ENCODE measurements around the gene LCE2A.
"Not testable (repeated sequence)": the region's sequence is repeated elsewhere in the genome, so short reads cannot be mapped to it uniquely, and the experiment has no call there.

LCE2A gene, protein sequence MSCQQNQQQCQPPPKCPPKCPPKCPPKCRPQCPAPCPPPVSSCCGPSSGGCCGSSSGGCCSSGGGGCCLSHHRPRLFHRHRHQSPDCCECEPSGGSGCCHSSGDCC

DNA sequence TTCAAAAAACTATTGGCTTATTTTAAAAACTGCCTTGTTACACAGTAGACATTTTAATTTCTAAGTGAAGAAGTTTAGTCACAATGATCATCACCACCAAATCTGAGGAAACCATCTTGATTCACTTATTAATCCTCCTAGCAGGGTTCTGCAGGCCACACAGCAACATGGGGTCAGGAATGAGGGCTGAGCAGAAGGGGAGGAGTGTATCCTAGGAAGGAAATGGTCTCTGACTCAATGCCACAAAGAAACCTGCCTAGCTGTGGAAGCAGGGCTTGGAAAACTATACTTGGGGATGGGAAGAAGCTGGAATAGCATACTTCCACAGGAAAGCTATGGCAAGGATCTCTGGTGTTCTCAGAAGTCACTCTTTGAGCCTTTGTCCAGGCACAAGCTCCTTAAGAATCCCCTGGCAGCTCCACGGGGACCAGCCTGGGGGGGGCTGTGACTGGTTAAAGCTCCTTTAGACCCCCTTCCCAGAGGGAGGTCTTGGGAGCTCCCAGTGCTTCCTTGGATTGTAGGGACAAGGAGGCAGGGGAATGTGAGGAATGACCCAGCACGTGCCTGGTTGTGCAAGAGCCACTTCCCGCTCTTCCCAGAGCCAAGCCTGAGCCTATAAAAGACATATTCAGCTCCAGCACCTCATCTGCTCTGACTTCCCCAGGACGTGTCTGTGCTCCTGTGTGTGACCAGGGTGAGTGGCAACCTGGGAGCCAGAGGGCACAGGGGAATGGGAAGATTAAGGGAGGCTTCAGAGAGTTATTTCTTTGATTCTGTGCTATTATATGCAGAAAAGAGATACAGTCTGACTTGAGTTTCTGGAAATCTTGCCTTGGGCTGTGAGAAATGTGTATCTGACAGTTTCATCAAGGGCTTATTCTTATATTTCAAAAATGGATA, at the start of gene LCE2A:
TSS of gene LCE2A (plus strand) at position 645 of the 900 bp plus-strand sequence. CDS start 557 bp downstream, outside the sequence.
- DNase-seq = no peak

DNA sequence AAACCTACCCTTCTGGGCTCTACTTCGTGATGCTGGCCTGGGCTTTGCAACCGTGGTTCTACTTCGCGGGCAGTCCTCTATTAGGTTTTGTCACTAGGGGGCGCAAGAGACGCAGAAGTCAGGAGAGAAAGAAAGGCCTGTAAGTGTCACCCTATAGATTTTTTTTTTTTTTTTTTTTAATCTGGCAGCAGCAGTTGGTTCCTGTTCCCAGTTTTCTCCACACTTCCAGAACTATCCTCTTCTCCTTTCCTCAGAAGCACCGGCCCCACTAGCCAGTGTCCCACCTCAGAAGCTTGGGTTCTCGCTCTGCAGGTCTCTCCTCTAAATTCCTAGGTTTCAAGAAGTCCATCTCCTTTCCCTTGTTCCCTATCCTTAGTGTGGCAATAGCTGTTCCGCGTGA, 44.0 kb upstream of the LCE2A start:
- DNase-seq = no peak

DNA sequence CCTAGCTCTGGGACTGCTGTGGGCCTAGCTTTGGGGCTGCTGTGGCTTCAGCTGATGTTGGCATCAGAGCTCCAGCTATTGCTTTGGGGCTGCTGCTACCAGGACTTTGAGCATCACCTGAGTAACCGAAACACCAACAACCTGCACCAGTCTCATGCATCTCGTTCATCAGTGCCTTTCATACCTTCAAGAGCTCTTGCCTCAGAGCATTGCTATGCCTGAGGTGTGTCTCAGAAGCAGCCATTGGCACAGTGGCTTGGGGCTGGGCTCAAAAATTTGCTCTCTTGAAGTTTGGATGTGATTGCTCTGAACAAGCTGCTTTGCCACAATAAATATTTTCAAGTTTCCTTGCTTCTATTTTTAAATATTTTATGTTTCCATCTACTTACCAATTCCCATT, 41.7 kb upstream of the LCE2A start:
- DNase-seq = no peak

DNA sequence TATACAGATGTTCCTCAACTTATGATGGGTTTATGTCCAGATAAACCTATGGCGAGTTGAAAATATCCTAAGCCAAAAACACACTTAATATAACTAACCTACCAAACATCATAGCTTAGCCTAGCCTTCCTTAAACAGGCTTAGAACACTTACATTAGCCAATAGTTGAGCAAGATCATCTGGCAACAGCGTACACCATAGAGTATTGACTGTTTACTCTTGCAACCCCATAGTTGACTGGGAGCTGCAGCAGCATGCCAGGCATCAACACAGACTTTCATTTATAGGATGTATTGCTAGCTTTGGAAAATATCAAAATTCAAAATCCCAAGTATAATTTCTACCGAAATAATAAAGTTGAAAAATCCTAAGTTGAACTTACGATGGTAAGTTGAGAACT, 40.5 kb upstream of the LCE2A start:
- DNase-seq = no peak

DNA sequence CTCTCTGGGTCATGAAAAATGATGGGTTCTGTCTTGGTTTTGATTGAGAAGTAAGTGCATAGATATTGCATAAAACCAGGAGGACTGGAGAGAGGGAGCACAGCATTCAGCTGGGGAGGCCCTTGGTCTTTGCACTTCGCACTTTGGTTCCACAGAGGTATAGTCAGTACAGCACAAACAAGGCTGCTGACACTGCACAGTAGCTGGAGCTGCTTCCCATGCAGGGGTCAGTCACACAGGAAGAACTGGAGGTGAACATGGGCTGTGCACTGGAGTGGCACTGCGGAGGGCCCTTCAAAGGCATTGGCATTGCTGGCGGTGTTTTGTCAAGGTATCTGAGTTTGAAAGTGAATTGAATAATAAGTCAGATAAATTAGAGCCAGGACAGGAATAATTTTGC, 39.5 kb upstream of the LCE2A start:
- no peak for DNase-seq

DNA sequence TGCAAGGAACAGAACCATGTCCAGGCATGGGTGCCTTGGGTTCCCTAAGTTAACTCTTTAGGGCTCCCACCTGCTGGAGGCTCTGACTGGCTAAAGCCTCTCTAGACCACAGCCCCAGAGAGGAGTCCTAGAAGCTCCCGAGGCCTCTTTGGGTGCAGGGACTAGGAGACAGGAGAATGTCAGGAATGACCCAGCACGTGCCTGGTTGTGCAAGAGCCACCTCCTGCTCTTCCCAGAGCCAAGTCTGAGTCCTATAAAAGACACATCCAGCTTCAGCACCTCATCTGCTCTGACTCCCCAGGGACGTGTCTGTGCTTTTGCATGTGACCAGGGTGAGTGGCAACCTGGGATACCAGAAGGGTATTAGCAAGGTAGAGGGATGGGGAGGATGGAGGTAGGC, 35.0 kb upstream of the LCE2A start, which contains the start of gene LCE2D:
TSS of gene LCE2D (plus strand) at position 283 of the 400 bp plus-strand sequence. CDS start 726 bp downstream, outside the sequence.
- no peak for DNase-seq

DNA sequence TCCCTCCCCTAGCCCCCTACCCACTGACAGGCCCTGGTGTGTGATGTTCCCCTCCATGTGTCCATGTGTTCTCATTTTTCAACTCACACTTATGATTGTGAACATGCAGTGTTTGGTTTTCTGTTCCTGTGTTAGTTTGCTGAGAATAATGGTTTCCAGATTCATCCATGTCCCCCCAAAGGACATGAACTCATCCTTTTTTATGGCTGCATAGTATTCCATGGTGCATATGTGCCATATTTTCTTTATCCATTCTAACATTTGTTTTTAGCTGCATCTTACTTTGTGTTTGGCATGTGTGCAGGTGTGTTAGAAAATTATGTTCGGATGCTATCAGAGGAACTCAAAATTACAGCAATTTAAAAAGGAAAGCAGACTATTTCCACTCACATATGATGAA, 32.0 kb upstream of the LCE2A start:
- DNase-seq = not testable (repeated sequence)

DNA sequence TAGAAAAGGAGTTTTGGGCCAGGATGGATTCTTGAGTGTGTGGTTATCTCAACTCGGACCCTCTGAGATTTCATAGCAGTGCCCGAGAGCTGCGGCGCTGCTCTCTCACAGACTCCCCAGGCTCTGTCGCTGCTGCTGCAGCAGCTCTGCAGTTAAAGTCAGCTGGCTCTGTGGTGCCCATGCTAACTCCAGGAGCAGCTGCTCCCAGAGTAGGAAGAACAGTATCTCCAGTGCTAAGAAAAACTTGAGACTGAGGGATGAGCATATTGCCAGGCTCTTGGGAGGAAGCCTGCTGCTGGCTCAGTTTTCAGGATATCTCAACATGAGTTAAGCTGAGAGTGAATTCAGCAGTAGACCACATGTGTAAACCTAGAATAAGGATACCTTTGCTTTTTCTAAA, 30.5 kb upstream of the LCE2A start:
- no peak for DNase-seq

DNA sequence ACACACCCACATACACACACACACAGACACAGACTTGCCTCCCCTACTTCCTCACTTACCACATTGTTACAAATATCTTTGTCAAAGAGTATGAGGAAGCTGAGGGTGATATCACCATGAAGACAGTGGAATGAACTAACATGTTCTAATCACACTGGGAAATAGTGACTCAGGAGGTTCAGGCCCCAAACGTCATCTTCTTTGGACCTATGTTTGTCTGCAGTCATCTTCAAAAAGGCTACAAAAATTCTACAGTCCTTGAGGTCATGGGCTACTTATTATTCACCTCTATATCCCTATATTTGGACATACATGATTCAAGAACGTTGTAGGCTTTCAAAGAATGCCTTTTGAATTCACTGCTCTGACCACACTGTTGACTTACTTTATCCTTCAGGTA, 25.1 kb upstream of the LCE2A start:
- DNase-seq = no peak

DNA sequence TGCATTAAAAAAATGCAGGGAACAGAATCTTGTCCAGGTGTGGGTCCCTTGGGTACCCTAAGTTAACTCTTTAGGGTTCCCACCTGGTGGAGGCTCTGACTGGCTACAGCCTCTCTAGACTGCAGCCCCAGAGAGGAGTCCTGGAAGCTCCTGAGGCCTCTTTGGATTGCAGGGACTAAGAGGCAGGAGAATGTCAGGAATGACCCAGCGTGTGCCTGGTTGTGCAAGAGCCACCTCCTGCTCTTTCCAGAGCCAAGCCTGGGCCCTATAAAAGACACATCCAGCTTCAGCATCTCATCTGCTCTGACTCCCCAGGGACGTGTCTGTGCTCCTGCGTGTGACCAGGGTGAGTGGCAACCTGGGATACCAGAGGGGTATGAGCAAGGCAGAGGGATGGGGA, 23.2 kb upstream of the LCE2A start, which contains the start of gene LCE2C:
TSS of gene LCE2C (plus strand) at position 297 of the 400 bp plus-strand sequence. CDS start 737 bp downstream, outside the sequence.
- DNase-seq = not testable (repeated sequence)

DNA sequence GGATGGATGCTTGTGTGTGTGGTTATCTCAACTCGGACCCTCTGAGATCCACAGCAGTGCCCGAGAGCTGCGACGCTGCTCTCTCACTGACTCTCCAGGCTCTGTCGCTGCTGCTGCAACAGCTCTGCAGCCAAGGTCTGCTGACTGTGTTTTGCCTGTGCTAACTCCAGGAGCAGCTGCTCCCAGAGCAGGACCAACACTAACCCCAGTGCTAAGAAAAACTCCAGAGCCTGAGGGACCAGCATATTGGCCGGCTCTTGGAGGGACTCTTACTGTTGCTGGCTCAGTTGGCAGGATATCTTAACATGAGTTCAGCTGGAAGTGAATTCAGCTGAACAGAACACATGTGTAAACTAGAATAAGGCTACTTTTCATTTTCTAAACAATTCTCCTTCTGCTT, 18.7 kb upstream of the LCE2A start:
- DNase-seq = no peak

DNA sequence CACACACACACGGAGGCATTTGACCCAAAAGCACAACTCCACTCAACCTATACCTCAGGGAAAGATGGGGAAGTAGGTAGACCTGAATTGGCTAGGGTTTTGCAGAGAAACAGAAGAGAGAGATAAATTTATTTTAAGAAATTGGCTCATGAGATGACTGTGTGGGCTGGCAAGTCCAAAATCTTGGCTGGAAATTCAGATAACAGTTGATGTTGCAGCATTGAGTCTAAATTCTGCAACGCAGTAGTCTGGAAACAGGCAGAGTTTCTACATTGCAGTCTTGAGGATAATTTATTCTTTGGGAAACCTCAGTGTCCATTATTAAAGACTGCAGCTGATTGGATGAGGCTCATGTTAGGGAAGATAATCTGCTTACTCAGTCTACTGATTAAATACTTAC, 16.5 kb upstream of the LCE2A start:
- DNase-seq = no peak

DNA sequence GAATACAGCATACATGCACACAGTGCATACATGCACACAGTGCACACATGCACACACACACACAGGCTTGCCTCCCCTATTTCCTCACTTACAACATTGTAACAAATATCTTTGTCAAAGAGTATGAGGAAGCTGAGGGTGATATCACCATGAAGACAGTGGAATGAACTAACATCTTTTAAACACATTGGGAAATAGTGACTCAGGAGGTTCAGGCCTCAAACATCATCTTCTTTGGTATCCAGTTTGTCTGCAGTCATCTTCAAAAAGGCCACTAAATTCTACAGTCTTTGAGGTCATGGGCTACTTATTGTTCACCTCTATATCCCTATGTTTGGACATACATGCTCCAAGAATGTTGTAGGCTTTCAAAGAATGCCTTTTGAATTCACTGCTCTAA, 14.3 kb upstream of the LCE2A start:
- DNase-seq = no peak

DNA sequence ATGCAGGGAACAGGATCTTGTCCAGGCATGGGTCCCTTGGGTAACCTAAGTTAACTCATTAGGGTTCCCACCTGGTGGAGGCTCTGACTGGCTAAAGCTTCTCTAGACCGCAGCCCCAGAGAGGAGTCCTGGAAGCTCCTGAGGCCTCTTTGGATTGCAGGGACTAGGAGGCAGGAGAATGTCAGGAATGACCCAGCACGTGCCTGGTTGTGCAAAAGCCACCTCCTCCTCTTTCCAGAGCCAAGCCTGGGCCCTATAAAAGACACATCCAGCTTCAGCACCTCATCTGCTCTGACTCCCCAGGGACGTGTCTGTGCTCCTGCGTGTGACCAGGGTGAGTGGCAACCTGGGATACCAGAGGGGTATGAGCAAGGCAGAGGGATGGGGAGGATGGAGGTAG, 12.3 kb upstream of the LCE2A start, which contains the start of gene LCE2B:
TSS of gene LCE2B (plus strand) at position 301 of the 400 bp plus-strand sequence. CDS start 721 bp downstream, outside the sequence.
- not testable (repeated sequence) for DNase-seq

DNA sequence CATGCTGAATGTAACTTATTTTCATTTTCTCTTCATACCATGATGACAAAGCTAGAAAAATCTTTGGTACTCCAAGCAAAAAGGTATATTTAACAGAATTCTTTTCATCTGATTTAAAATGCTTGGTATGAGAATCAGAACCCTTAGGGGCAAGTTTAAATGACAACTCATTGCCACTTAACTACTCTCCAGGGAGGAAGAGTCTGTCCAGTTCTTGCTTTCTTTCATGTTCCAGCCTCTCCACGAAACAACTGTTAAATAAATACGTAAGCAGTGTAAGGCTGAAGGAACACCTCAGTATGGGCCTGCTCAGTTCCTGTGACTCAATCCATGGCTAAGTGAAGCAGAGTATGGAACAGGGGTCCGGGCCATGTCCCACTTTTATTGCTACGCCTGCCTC, 1.6 kb downstream of the LCE2A start:
- no peak for DNase-seq

DNA sequence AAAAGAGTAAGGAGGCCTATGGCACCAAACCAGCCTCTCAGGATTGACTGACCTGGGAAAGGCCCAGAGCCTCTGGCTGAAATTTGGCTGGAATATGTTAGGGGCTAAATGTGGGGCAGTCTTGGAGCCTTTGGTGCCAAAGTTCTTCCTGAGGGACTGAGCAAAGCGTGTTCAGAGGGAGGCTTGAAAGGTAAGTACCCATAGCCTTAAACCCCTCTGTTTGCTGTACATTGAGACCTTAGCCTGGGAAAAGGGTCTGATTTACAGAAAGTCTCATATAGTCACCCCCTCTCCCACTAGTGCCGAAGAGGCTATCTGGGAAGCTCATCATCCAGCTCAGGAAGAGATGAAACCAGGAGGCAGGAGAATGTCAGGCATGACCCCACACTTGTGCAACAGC, 9.7 kb downstream of the LCE2A start, which contains the start of gene LCE4A:
TSS of gene LCE4A (plus strand) at position 301 of the 400 bp plus-strand sequence. CDS start 916 bp downstream, outside the sequence.
- DNase-seq = no peak

DNA sequence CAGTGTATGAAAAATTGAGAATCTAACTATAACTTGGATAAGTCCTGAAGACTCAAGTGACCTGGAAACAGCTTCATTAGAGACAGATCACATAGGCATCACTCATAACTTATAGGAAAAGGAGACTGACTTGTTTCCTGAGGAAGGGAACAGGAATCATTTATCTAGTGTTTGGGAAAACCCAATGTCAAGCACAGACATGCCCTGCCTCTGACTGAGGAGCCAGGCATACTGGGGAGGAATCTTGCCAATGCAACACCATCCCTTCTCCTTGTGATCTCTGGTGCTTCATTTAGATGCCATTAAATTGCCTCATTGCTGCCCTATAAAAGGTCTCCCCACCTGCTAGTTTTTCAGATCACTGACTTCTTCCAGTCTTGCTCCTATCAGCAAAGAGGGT, 20.1 kb downstream of the LCE2A start:
- no peak for DNase-seq

DNA sequence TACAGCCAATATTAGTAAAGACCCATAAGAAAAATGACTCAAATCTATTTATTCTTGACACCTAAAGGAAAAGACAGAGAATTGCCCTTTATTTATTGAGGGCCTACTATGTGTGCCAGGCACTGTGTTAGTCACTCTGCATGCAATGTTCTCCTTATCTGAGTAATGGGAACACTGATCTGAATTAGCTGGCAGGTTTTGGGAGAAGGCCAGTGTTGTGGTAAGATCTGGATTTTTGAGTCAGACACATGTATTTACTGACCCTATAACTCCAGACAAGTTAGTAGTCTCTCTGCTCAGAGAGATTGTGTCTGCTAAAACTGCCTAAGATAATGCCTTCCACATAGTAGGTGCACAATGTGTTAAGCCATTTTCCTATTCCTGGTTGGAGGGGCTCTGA, 27.1 kb downstream of the LCE2A start:
- DNase-seq = no peak

DNA sequence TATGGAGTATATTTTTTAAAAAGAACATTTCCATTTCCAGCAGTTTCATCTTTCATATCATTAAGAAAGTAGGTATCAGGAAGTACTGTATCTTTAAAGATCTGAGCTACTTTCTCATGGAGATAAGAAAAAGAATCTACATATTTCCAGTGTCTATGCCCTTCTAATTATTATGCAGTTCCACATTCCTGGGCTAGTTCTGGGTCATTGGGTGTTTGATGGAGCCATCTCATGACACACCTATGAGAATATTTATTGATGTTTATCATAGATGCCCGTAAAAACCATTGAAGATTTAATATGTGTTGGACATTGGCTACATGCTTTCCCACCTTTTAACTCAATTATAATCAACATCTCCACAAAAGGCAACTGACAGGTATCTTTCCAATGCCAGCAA, 30.8 kb downstream of the LCE2A start:
- no peak for DNase-seq

DNA sequence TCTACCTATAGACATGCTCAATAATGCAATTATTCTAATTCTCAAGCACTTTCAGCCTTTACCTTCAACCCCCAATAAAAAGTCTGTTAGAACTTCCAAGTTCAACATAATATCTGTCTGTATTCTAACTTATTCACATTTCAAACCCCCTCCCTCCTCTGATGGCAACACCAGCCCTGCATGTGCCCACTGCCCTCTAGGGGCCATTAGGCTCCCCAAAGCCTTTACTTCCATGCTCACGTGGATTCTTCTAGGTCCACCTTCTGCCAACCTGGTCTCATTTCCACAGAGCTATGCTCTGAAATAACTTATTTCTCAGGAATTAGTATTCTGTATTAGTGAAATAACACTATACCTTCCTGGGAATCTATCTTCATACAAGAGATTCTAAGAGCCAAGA, 37.5 kb downstream of the LCE2A start:
- DNase-seq = no peak

DNA sequence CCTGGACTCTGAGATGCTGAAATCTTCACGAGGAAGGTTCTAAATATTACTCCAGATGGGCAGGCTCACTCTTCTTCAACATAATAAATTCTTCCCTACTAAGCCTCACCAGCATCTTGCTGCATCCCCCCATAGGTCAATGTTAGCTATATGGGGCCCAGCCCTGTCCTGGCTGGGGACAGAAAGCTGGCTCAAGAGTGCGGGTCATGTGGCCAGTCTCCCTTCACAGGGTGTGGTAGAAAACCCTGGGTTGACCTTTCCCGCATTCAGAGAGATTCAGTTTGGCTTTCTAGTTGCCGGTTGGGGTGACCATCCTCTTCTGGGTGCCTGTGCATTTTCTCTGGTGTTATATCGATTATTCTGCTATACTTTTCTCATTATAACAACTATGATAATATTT, 39.9 kb downstream of the LCE2A start:
- no peak for DNase-seq

DNA sequence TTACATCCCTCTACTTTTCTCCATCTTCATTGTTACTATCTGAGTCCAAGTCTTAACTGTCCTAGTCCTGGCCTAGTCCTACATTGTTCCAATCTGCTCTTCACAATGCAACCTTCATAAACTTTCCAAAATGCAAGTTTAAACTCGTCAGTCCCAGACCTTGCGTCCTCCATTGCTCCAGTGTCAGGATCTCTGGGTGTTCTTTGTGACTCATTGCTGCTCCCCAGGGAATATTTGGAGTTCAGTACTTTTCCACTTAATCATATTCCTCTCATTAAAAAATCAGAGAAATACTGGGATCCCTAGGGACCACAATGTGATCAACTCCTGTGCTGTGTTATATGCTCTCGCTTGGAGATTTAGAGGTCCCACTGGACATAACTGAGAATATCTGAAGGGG, 41.7 kb downstream of the LCE2A start:
- DNase-seq = no peak

DNA sequence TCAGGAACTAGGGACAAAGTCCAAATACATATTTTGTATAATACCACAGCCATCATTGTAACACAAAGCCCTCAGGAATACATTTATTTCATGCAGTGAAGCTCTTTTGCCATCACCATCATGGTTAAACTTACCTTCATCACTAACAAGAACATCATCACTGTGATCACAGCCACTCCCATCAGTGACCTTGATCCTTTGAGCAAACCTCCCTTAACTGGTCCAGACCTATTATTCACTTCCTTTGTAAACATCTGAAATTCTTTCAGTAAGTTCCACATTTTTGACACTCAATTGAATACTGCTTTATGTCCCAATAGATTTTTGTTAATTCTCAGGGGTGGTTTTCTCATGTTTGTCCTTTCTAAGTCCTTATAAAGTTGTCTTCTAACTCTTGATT, 43.5 kb downstream of the LCE2A start:
- no peak for DNase-seq

Measured in cortex of kidney (tissue), 1 donor.